Endothelial cell (in vitro differentiated cells): ENCODE measurements around the gene ANXA1. TPM values are rescaled to one million over a fixed set of nuclear protein-coding genes. Genes with fewer than 3 reads are reported as not detected.

Experiments used
- DNase-seq: peaks from one replicate; pipeline ENCODE4 v3.0.0; 2021; ENCODE audit warnings: low spot score
- H3K27ac Mint-ChIP-seq: one replicate; pipeline ENCODE4 v1.8.0; 2021; ENCODE audit warnings: mixed read lengths, inconsistent platforms; ENCODE audit not compliant: unreplicated experiment
- H3K27me3 Mint-ChIP-seq: one replicate; pipeline ENCODE4 v1.8.0; 2021; ENCODE audit warnings: mild to moderate bottlenecking, moderate library complexity, mixed read lengths, inconsistent platforms; ENCODE audit not compliant: unreplicated experiment
- H3K36me3 Mint-ChIP-seq: one replicate; pipeline ENCODE4 v1.8.0; 2021; ENCODE audit warnings: mild to moderate bottlenecking, low read depth, mixed read lengths, inconsistent platforms; ENCODE audit not compliant: unreplicated experiment
- H3K4me1 Mint-ChIP-seq: one replicate; pipeline ENCODE4 v1.8.0; 2021; ENCODE audit warnings: mild to moderate bottlenecking, mixed read lengths, inconsistent platforms; ENCODE audit not compliant: unreplicated experiment
- H3K4me3 Mint-ChIP-seq: one replicate; pipeline ENCODE4 v1.8.0; 2021; ENCODE audit warnings: mild to moderate bottlenecking, mixed read lengths, inconsistent platforms; ENCODE audit not compliant: unreplicated experiment
- H3K9me3 Mint-ChIP-seq: one replicate; pipeline ENCODE4 v1.8.0; 2021; ENCODE audit warnings: mixed read lengths, inconsistent platforms; ENCODE audit not compliant: unreplicated experiment
- CTCF ChIP-seq: fragments of 200-600 bp; sonication (generic); IDR thresholded peaks from one replicate; pipeline ENCODE4 v1.5.0; 2021; ENCODE audit warnings: antibody characterized with exemption; ENCODE audit not compliant: unreplicated experiment
- total RNA-seq: library from RNA; stranded (reverse); fragmentation: NEBNext Ultra II Directional; extraction: Animal tissue kit (Norgen Biotek cat#: 25700); gene quantifications from one replicate; pipeline ENCODE4 v1.2.1, GENCODE V29; 2021; ENCODE audit not compliant: unreplicated experiment

Gene ANXA1
- total RNA-seq, 1 donor from 2014 or later, result 43.3 TPM

GRCh38 chr9:73156865-73157187, 5.2 kb downstream of the ANXA1 start:
- Mint-ChIP-seq H3K36me3 (no peaks in the 10 kb centered on the region), H3K27ac (no peak overlapping the region), H3K9me3 (no peaks in the 10 kb centered on the region), H3K4me3 (no peak overlapping the region), H3K4me1 (peaks cover 14% of the 10 kb centered on the region), H3K27me3 (no peaks in the 10 kb centered on the region)
- no peak for TF ChIP-seq CTCF
- DNase-seq, result no peak

- H3K27me3 Mint-ChIP-seq, result no peaks in the 10 kb centered on the region
- H3K4me3 Mint-ChIP-seq, result no peak overlapping the region
- peaks cover 10% of the 10 kb centered on the region for H3K4me1 Mint-ChIP-seq
- no peaks in the 10 kb centered on the region for H3K36me3 Mint-ChIP-seq
- H3K27ac Mint-ChIP-seq, result no peak overlapping the region
- TF ChIP-seq CTCF, result no peak
- no peak for DNase-seq
- no peaks in the 10 kb centered on the region for H3K9me3 Mint-ChIP-seq
Observed at GRCh38 chr9:73157811-73158210, 6.1 kb downstream of the ANXA1 start.

GRCh38 chr9:73158723-73159122, 7.1 kb downstream of the ANXA1 start:
- no peak overlapping the region for H3K4me3 Mint-ChIP-seq
- no peak for TF ChIP-seq CTCF
- H3K4me1 Mint-ChIP-seq, result peaks cover 10% of the 10 kb centered on the region
- no peak for DNase-seq
- H3K27ac Mint-ChIP-seq, result no peak overlapping the region
- H3K27me3 Mint-ChIP-seq, result no peaks in the 10 kb centered on the region
- H3K9me3 Mint-ChIP-seq, result no peaks in the 10 kb centered on the region
- H3K36me3 Mint-ChIP-seq, result no peaks in the 10 kb centered on the region

- peaks cover 3% of the 10 kb centered on the region for H3K4me1 Mint-ChIP-seq
- H3K4me3 Mint-ChIP-seq, result no peak overlapping the region
- no peak for TF ChIP-seq CTCF
- no peaks in the 10 kb centered on the region for H3K9me3 Mint-ChIP-seq
- H3K36me3 Mint-ChIP-seq, result no peaks in the 10 kb centered on the region
- DNase-seq, result no peak
- H3K27ac Mint-ChIP-seq, result no peak overlapping the region
- H3K27me3 Mint-ChIP-seq, result no peaks in the 10 kb centered on the region
Observed at GRCh38 chr9:73160868-73161267, 9.2 kb downstream of the ANXA1 start.

GRCh38 chr9:73162987-73163768, 11.5 kb downstream of the ANXA1 start:
- H3K4me1 Mint-ChIP-seq, result peaks cover 3% of the 10 kb centered on the region
- H3K9me3 Mint-ChIP-seq, result no peaks in the 10 kb centered on the region
- no peak overlapping the region for H3K27ac Mint-ChIP-seq
- DNase-seq, result no peak
- TF ChIP-seq CTCF, result no peak
- no peaks in the 10 kb centered on the region for H3K36me3 Mint-ChIP-seq
- H3K4me3 Mint-ChIP-seq, result no peak overlapping the region
- no peaks in the 10 kb centered on the region for H3K27me3 Mint-ChIP-seq
